SU-DHL-6 (cell line): ENCODE results near the gene TTBK2.

Source experiments
- H2AFZ ChIP-seq: fragments of 200-600 bp; sonication (generic); 2 replicates; pipeline ENCODE4 v1.6.1; 2014; ENCODE audit warnings: low read depth, mild to moderate bottlenecking, moderate library complexity, mixed read lengths, antibody characterized with exemption, low read length; ENCODE audit not compliant: severe bottlenecking
- H3F3A ChIP-seq: fragments of 200-600 bp; shearing (Covaris generic); 2 replicates; pipeline ENCODE4 v1.6.0; 2016; ENCODE audit warnings: antibody characterized with exemption, mild to moderate bottlenecking; ENCODE audit not compliant: insufficient read depth
- H3K27ac ChIP-seq: fragments of 200-600 bp; sonication (generic); 2 replicates; pipeline ENCODE4 v1.5.1; 2016; ENCODE audit warnings: low read depth, mild to moderate bottlenecking, low read length, moderate library complexity, mixed read lengths
- H3K27me3 ChIP-seq: fragments of 200-600 bp; sonication (generic), shearing (Covaris generic); 2 replicates; pipeline ENCODE4 v1.6.0; 2014; ENCODE audit warnings: mild to moderate bottlenecking, low read length
- H3K36me3 ChIP-seq: fragments of 200-600 bp; sonication (generic); 2 replicates; pipeline ENCODE4 v1.6.1; 2014; ENCODE audit warnings: mild to moderate bottlenecking, low read length, mixed read lengths
- H3K4me2 ChIP-seq: fragments of 300-600, 200-600 bp; shearing (Covaris generic), sonication (generic); 2 replicates; pipeline ENCODE4 v1.6.0; 2014; ENCODE audit warnings: low read length, low read depth, mild to moderate bottlenecking; ENCODE audit not compliant: poor library complexity, severe bottlenecking
- H3K4me3 ChIP-seq: fragments of 200-600 bp; sonication (generic); 2 replicates; pipeline ENCODE4 v1.5.1; 2014; ENCODE audit warnings: antibody characterized with exemption, low read length, mild to moderate bottlenecking, mixed read lengths; ENCODE audit not compliant: insufficient read depth, poor library complexity, severe bottlenecking
- H3K79me2 ChIP-seq: fragments of 200-600 bp; sonication (generic); 2 replicates; pipeline ENCODE4 v1.6.1; 2014; ENCODE audit warnings: mild to moderate bottlenecking, low read length, moderate library complexity; ENCODE audit not compliant: insufficient read depth
- H3K9ac ChIP-seq: fragments of 200-600 bp; sonication (generic); 2 replicates; pipeline ENCODE4 v1.7.0; 2014; ENCODE audit warnings: mild to moderate bottlenecking, low read length
- H3K9me2 ChIP-seq: fragments of 200-600 bp; sonication (generic); replicated peaks from 2 replicates; pipeline ENCODE4 v1.6.1; 2014; ENCODE audit warnings: low read length; ENCODE audit not compliant: insufficient read depth
- H3K9me3 ChIP-seq: fragments of 200-600 bp; sonication (generic); 2 replicates; pipeline ENCODE4 v1.6.1; 2014; ENCODE audit warnings: low read length, mixed read lengths; ENCODE audit not compliant: insufficient read depth
- H4K20me1 ChIP-seq: fragments of 200-600 bp; sonication (generic); 2 replicates; pipeline ENCODE4 v1.6.1; 2014; ENCODE audit warnings: low read depth, mild to moderate bottlenecking, antibody characterized with exemption, low read length, moderate library complexity, mixed read lengths
- EZH2phosphoT487 ChIP-seq: fragments of 200-600 bp; sonication (generic), shearing (Covaris generic); conservative IDR thresholded peaks from 2 replicates; pipeline ENCODE4 v1.6.1; 2018; ENCODE audit warnings: mild to moderate bottlenecking, antibody characterized with exemption, low read length, moderate library complexity, mixed read lengths
- TF ChIP-seq, protein P1 (sequence below): fragments of 200-600 bp; sonication (generic); IDR thresholded peaks from one replicate; pipeline ENCODE4 v1.5.1; 2017; ENCODE audit warnings: antibody characterized with exemption, mild to moderate bottlenecking, low read length, moderate library complexity; ENCODE audit not compliant: insufficient read depth, poor library complexity, severe bottlenecking

The TTBK2 gene

DNA sequence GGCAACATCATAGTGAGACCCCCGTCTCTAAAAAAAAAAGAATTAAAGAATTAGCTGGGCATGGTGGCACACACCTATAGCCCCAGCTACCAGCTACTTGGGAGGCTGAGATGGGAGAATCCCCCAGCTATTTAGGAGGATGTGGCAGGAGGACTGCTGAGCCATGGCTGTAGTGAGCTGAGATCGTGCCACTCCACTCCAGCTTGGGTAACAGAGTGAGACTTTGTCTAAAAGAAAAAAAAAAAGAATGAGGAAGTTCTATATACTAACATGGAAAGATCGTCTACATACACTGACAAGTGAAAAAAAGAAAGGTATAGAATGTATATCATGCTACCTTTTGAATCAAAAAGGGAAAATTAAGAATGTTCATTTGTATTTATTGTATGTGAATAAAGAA is 99.8 kb downstream of the TTBK2 start:
- Histone ChIP-seq H3K27ac (no peak overlapping the region), H3K4me3 (no peak overlapping the region), H3K79me2 (no peaks in the 10 kb centered on the region), H3K4me2 (no peak overlapping the region), H3K9me2 (no peaks in the 10 kb centered on the region), H4K20me1 (no peaks in the 10 kb centered on the region), H2AFZ (no peak overlapping the region), H3K9me3 (no peaks in the 10 kb centered on the region), H3K9ac (no peak overlapping the region), H3F3A (no peaks in the 10 kb centered on the region), H3K36me3 (no peaks in the 10 kb centered on the region), H3K27me3 (no peaks in the 10 kb centered on the region)
- TF ChIP-seq EZH2phosphoT487, result no peak
- TF ChIP-seq, protein P1, sequence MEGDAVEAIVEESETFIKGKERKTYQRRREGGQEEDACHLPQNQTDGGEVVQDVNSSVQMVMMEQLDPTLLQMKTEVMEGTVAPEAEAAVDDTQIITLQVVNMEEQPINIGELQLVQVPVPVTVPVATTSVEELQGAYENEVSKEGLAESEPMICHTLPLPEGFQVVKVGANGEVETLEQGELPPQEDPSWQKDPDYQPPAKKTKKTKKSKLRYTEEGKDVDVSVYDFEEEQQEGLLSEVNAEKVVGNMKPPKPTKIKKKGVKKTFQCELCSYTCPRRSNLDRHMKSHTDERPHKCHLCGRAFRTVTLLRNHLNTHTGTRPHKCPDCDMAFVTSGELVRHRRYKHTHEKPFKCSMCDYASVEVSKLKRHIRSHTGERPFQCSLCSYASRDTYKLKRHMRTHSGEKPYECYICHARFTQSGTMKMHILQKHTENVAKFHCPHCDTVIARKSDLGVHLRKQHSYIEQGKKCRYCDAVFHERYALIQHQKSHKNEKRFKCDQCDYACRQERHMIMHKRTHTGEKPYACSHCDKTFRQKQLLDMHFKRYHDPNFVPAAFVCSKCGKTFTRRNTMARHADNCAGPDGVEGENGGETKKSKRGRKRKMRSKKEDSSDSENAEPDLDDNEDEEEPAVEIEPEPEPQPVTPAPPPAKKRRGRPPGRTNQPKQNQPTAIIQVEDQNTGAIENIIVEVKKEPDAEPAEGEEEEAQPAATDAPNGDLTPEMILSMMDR, result no peak

DNA sequence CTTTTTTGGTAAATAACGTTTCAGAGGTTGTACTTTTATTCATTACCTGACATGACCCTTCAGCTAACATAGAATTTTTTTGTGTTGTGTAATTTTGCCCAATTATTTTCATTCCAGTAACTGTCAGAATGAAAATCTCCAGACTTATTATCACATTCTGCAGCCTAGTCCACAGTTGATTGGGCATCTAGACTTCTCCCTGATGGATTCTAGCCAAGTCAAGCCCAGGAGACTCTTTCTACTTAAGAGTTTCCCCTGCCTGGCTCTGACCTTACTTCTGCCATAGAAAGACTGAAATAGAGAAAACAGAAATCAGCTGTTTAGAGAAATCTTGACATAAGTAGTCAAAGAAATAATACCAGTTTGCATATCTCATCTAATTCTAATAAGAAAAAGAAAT is 100.8 kb downstream of the TTBK2 start:
- no peak overlapping the region for H2AFZ ChIP-seq
- no peak overlapping the region for H3K4me3 ChIP-seq
- H3K9me3 ChIP-seq, result no peaks in the 10 kb centered on the region
- no peak for TF ChIP-seq EZH2phosphoT487
- TF ChIP-seq, protein P1, result no peak
- no peaks in the 10 kb centered on the region for H3K9me2 ChIP-seq
- no peaks in the 10 kb centered on the region for H3K79me2 ChIP-seq
- H3K36me3 ChIP-seq, result no peaks in the 10 kb centered on the region
- H3K4me2 ChIP-seq, result no peak overlapping the region
- no peak overlapping the region for H3K9ac ChIP-seq
- no peaks in the 10 kb centered on the region for H3K27me3 ChIP-seq
- H4K20me1 ChIP-seq, result no peaks in the 10 kb centered on the region
- H3K27ac ChIP-seq, result no peak overlapping the region
- H3F3A ChIP-seq, result no peaks in the 10 kb centered on the region

DNA sequence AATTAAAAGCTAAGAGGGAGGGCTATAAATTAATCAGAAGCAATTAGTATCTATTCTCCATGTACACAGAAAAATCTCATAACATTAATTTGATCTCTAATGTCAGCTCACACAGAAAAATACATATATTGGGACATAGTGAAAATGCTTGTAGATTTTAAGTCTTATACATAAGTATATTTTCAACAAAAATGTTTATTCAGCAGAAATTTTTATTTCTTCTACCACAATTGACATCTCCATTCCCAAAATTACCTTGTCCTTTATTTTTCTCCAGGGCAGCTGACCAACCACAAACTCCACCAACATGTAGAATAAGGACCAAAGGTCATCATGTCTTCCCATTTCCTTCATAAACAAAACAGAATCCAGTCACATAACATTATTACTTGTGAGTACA is 109.1 kb downstream of the TTBK2 start:
- no peaks in the 10 kb centered on the region for H3F3A ChIP-seq
- H3K79me2 ChIP-seq, result no peaks in the 10 kb centered on the region
- no peak for TF ChIP-seq EZH2phosphoT487
- TF ChIP-seq, protein P1, result no peak
- no peak overlapping the region for H3K27ac ChIP-seq
- H2AFZ ChIP-seq, result no peak overlapping the region
- H3K4me3 ChIP-seq, result no peak overlapping the region
- no peak overlapping the region for H3K4me2 ChIP-seq
- 0 out of 2 replicates have a peak, but pooled peaks cover 2% of the 10 kb centered on the region for H3K36me3 ChIP-seq
- H3K9ac ChIP-seq, result no peak overlapping the region
- no peaks in the 10 kb centered on the region for H3K9me2 ChIP-seq
- H3K27me3 ChIP-seq, result no peaks in the 10 kb centered on the region
- H4K20me1 ChIP-seq, result no peaks in the 10 kb centered on the region
- no peaks in the 10 kb centered on the region for H3K9me3 ChIP-seq

DNA sequence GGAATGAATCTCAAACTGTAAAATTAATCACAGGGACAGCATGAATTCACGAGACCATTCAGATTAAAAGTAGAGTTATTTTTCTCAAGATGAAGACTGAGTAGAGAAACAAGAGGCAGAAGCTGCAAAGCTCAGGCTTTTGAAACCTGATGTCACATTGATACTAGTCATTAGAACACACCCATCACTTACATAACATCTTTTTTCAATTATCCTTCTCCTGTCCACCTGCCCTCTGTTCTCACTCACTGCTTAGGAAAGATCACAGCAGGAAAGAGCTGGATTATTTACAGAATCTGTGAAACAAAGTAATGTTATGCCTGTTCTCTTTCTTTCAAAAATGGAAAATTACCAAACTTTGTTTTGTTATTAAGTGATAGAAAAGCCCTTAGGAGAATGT is 111.7 kb downstream of the TTBK2 start:
- no peaks in the 10 kb centered on the region for H3K27me3 ChIP-seq
- no peak overlapping the region for H3K27ac ChIP-seq
- 0 out of 2 replicates have a peak, but pooled peaks cover 2% of the 10 kb centered on the region for H3K36me3 ChIP-seq
- H3K4me3 ChIP-seq, result no peak overlapping the region
- H4K20me1 ChIP-seq, result no peaks in the 10 kb centered on the region
- no peak overlapping the region for H3K9ac ChIP-seq
- no peaks in the 10 kb centered on the region for H3F3A ChIP-seq
- H3K79me2 ChIP-seq, result no peaks in the 10 kb centered on the region
- H3K9me2 ChIP-seq, result no peaks in the 10 kb centered on the region
- no peaks in the 10 kb centered on the region for H3K9me3 ChIP-seq
- H2AFZ ChIP-seq, result no peak overlapping the region
- no peak for TF ChIP-seq EZH2phosphoT487
- TF ChIP-seq, protein P1, result no peak
- no peak overlapping the region for H3K4me2 ChIP-seq
